DOHH2 (cell line): ENCODE data around the gene RBP2.

ENCODE experiments used
- H3F3A ChIP-seq: fragments of 200-600 bp; sonication (generic), shearing (Covaris generic); 2 replicates; pipeline ENCODE4 v1.6.0; 2016; ENCODE audit warnings: antibody characterized with exemption, mild to moderate bottlenecking; ENCODE audit not compliant: control insufficient read depth, insufficient read depth
- H3K27ac ChIP-seq: fragments of 200-600 bp; sonication (generic); 2 replicates; pipeline ENCODE4 v1.5.1; 2014; ENCODE audit warnings: low read depth, mild to moderate bottlenecking, low read length, moderate library complexity
- H3K27me3 ChIP-seq: fragments of 200-600 bp; sonication (generic); 2 replicates; pipeline ENCODE4 v1.6.1; 2014; ENCODE audit warnings: mild to moderate bottlenecking, low read length, mixed read lengths; ENCODE audit not compliant: control insufficient read depth
- H3K36me3 ChIP-seq: fragments of 200-600 bp; sonication (generic); 2 replicates; pipeline ENCODE4 v1.6.1; 2014; ENCODE audit warnings: mild to moderate bottlenecking, low read length, moderate library complexity, mixed read lengths; ENCODE audit not compliant: control insufficient read depth
- H3K4me1 ChIP-seq: fragments of 200-600 bp; sonication (generic); 2 replicates; pipeline ENCODE4 v1.6.1; 2014; ENCODE audit warnings: mild to moderate bottlenecking, low read length, mixed read lengths; ENCODE audit not compliant: control insufficient read depth
- H3K4me2 ChIP-seq: fragments of 200-600 bp; sonication (generic); 2 replicates; pipeline ENCODE4 v1.6.0; 2014; ENCODE audit warnings: mild to moderate bottlenecking, low read length, moderate library complexity
- H3K4me3 ChIP-seq: fragments of 200-600 bp; sonication (generic); 2 replicates; pipeline ENCODE4 v1.5.1; 2014; ENCODE audit warnings: mild to moderate bottlenecking, low read length, mixed read lengths
- H3K79me2 ChIP-seq: fragments of 200-600 bp; sonication (generic); 2 replicates; pipeline ENCODE4 v1.6.1; 2014; ENCODE audit warnings: mild to moderate bottlenecking, low read length, mixed read lengths; ENCODE audit not compliant: control insufficient read depth
- H3K9me2 ChIP-seq: fragments of 200-600 bp; sonication (generic); replicated peaks from 2 replicates; pipeline ENCODE4 v1.6.1; 2014; ENCODE audit warnings: mild to moderate bottlenecking, low read length, mixed read lengths; ENCODE audit not compliant: control insufficient read depth
- H3K9me3 ChIP-seq: fragments of 200-600 bp; sonication (generic); 2 replicates; pipeline ENCODE4 v1.6.1; 2014; ENCODE audit warnings: antibody characterized with exemption, low read length, mixed read lengths; ENCODE audit not compliant: control insufficient read depth, insufficient read depth
- H4K20me1 ChIP-seq: fragments of 200-600 bp; sonication (generic); 2 replicates; pipeline ENCODE4 v1.6.0; 2014; ENCODE audit warnings: low read depth, mild to moderate bottlenecking, antibody characterized with exemption, low read length, moderate library complexity; ENCODE audit not compliant: control insufficient read depth, insufficient read depth
- CTCF ChIP-seq: fragments of 200-600 bp; sonication (generic); IDR thresholded peaks from one replicate; pipeline ENCODE4 v1.5.1; 2014; ENCODE audit warnings: antibody characterized with exemption, mild to moderate bottlenecking, low read depth, low read length; ENCODE audit not compliant: poor library complexity, severe bottlenecking
- EZH2phosphoT487 ChIP-seq: fragments of 200-600 bp; sonication (generic); IDR thresholded peaks from 2 replicates; pipeline ENCODE4 v1.6.1; 2017; ENCODE audit warnings: borderline replicate concordance, mild to moderate bottlenecking, antibody characterized with exemption, low read length, moderate library complexity, mixed read lengths

Gene RBP2

GRCh38 chr3:139476348-139476747, at the start of gene RBP2:
Gene RBP2 (minus strand): TSS chr3:139476516. CDS start chr3:139476459, 57 bp downstream.
- no peaks in the 10 kb centered on the region for H3K9me3 ChIP-seq
- no peak within 1 kb of the TSS for H3K4me2 ChIP-seq
- H3K4me3 ChIP-seq: no peak within 1 kb of the TSS
- H3K79me2 ChIP-seq: no peaks in the 10 kb centered on the region
- H3K27me3 ChIP-seq: no peaks in the 10 kb centered on the region
- no peaks in the 10 kb centered on the region for H3K9me2 ChIP-seq
- no peaks in the 10 kb centered on the region for H3K36me3 ChIP-seq
- H3F3A ChIP-seq: no peaks in the 10 kb centered on the region
- no peak within 1 kb of the TSS for H3K27ac ChIP-seq
- no peaks in the 10 kb centered on the region for H3K4me1 ChIP-seq
- H4K20me1 ChIP-seq: no peaks in the 10 kb centered on the region
- TF ChIP-seq EZH2phosphoT487 (no peak), CTCF (no peak)

- no peak overlapping the region for H3K4me3 ChIP-seq
- H3K27ac ChIP-seq: no peak overlapping the region
- no peaks in the 10 kb centered on the region for H3F3A ChIP-seq
- H3K4me1 ChIP-seq: peaks cover 13% of the 10 kb centered on the region
- no peaks in the 10 kb centered on the region for H3K9me2 ChIP-seq
- no peaks in the 10 kb centered on the region for H3K9me3 ChIP-seq
- no peak overlapping the region for H3K4me2 ChIP-seq
- H4K20me1 ChIP-seq: no peaks in the 10 kb centered on the region
- 0 out of 2 replicates have a peak, but pooled peaks cover 3% of the 10 kb centered on the region for H3K27me3 ChIP-seq
- H3K79me2 ChIP-seq: no peaks in the 10 kb centered on the region
- TF ChIP-seq EZH2phosphoT487: no peak
- TF ChIP-seq CTCF: no peak
- no peaks in the 10 kb centered on the region for H3K36me3 ChIP-seq
These were observed 48.7 kb upstream of the RBP2 start for GRCh38 chr3:139524841-139525636.

GRCh38 chr3:139523718-139524117, 47.4 kb upstream of the RBP2 start:
- Histone ChIP-seq H3K27me3 (no peaks in the 10 kb centered on the region), H3K79me2 (no peaks in the 10 kb centered on the region), H3K4me3 (no peak overlapping the region), H3K9me3 (no peaks in the 10 kb centered on the region), H3F3A (no peaks in the 10 kb centered on the region), H3K9me2 (no peaks in the 10 kb centered on the region), H3K36me3 (no peaks in the 10 kb centered on the region), H4K20me1 (no peaks in the 10 kb centered on the region), H3K4me1 (peaks cover 13% of the 10 kb centered on the region), H3K27ac (no peak overlapping the region), H3K4me2 (no peak overlapping the region)
- TF ChIP-seq EZH2phosphoT487: no peak
- no peak for TF ChIP-seq CTCF
